Glutamatergic neuron (in vitro differentiated cells): ENCODE results near the gene TMEM132E. TPM values are rescaled to one million over a fixed set of nuclear protein-coding genes. Genes with fewer than 3 reads are reported as not detected.

Experiments
- DNase-seq: peaks from one replicate; pipeline ENCODE4 v3.0.0; 2022
- H3K27ac Mint-ChIP-seq: one replicate; pipeline ENCODE4 v1.8.0; 2020; ENCODE audit warnings: mild to moderate bottlenecking, mixed read lengths, inconsistent platforms; ENCODE audit not compliant: unreplicated experiment
- H3K27me3 Mint-ChIP-seq: one replicate; pipeline ENCODE4 v1.8.0; 2020; ENCODE audit warnings: mild to moderate bottlenecking, moderate library complexity, mixed read lengths, inconsistent platforms; ENCODE audit not compliant: unreplicated experiment
- H3K36me3 Mint-ChIP-seq: one replicate; pipeline ENCODE4 v1.8.0; 2020; ENCODE audit warnings: mild to moderate bottlenecking, mixed read lengths, inconsistent platforms; ENCODE audit not compliant: unreplicated experiment
- H3K4me1 Mint-ChIP-seq: one replicate; pipeline ENCODE4 v1.8.0; 2020; ENCODE audit warnings: mild to moderate bottlenecking, low read depth, mixed read lengths, inconsistent platforms; ENCODE audit not compliant: unreplicated experiment
- H3K4me3 Mint-ChIP-seq: one replicate; pipeline ENCODE4 v1.8.0; 2020; ENCODE audit warnings: mild to moderate bottlenecking, mixed read lengths, inconsistent platforms; ENCODE audit not compliant: unreplicated experiment
- H3K9me3 Mint-ChIP-seq: one replicate; pipeline ENCODE4 v1.8.0; 2020; ENCODE audit warnings: mild to moderate bottlenecking, moderate library complexity, mixed read lengths, inconsistent platforms; ENCODE audit not compliant: unreplicated experiment
- total RNA-seq: library from RNA; stranded (reverse); fragmentation: NEBNext Ultra II Directional; extraction: Animal tissue kit (Norgen Biotek cat#: 25700); gene quantifications from one replicate; pipeline ENCODE4 v1.2.1, GENCODE V29; 2021; ENCODE audit not compliant: unreplicated experiment
- TF ChIP-seq, protein P1 (sequence below): fragments of 200-600 bp; sonication (generic); IDR thresholded peaks from one replicate; pipeline ENCODE4 v1.5.0; 2021; ENCODE audit not compliant: partially characterized antibody, unreplicated experiment

The TMEM132E gene
- total RNA-seq, 1 donor from 2014 or later, result 93.6 TPM

DNA sequence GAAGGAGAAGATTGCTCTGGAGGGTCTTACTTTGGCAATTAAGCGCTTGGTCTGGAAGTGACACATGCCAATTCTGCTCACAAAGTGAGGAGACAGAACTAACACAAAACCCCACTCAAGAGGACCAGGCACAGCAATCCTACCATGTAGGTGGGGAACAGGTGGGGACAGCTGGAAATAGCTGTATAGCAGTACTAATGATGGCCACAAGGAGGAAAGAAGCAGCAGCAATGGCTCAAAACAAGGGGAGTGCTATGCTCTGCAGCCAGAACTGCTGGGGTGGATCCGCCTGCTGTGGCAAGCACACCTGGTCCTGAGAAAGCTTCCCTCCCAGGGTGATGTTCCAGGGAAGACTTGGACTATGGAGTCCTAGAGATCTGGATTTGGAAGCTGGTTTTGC is 17.0 kb upstream of the TMEM132E start:
- DNase-seq, result no peak
- Mint-ChIP-seq H3K9me3 (no peaks in the 10 kb centered on the region), H3K4me3 (no peak overlapping the region), H3K36me3 (no peaks in the 10 kb centered on the region), H3K27ac (no peak overlapping the region), H3K27me3 (no peaks in the 10 kb centered on the region), H3K4me1 (peaks cover 2% of the 10 kb centered on the region)
- TF ChIP-seq, protein P1, sequence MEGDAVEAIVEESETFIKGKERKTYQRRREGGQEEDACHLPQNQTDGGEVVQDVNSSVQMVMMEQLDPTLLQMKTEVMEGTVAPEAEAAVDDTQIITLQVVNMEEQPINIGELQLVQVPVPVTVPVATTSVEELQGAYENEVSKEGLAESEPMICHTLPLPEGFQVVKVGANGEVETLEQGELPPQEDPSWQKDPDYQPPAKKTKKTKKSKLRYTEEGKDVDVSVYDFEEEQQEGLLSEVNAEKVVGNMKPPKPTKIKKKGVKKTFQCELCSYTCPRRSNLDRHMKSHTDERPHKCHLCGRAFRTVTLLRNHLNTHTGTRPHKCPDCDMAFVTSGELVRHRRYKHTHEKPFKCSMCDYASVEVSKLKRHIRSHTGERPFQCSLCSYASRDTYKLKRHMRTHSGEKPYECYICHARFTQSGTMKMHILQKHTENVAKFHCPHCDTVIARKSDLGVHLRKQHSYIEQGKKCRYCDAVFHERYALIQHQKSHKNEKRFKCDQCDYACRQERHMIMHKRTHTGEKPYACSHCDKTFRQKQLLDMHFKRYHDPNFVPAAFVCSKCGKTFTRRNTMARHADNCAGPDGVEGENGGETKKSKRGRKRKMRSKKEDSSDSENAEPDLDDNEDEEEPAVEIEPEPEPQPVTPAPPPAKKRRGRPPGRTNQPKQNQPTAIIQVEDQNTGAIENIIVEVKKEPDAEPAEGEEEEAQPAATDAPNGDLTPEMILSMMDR, result peak; percentile 84

DNA sequence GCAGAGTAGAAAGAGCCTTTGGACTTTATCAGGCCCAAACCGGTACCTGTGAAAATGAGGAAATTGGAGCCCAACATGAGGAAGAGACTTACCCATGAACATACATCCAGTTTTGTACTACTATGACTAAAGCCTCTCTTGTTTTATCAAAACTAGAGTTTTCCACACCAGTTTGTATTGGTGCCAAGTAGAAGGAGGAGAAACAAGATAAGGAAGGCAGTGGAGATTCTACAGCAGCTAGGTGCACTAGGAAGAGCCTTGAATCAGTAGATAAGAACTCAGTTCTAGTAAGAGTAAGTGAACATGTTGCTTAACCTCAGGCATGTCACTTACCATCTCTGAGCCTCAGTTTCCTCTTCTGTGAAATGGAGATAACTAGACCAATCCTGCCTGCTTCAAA is 13.7 kb upstream of the TMEM132E start:
- H3K36me3 Mint-ChIP-seq, result no peaks in the 10 kb centered on the region
- no peak overlapping the region for H3K4me3 Mint-ChIP-seq
- H3K4me1 Mint-ChIP-seq, result peaks cover 14% of the 10 kb centered on the region
- H3K27ac Mint-ChIP-seq, result no peak overlapping the region
- H3K27me3 Mint-ChIP-seq, result peaks cover 3% of the 10 kb centered on the region
- DNase-seq, result no peak
- no peaks in the 10 kb centered on the region for H3K9me3 Mint-ChIP-seq
- TF ChIP-seq, protein P1, result no peak

DNA sequence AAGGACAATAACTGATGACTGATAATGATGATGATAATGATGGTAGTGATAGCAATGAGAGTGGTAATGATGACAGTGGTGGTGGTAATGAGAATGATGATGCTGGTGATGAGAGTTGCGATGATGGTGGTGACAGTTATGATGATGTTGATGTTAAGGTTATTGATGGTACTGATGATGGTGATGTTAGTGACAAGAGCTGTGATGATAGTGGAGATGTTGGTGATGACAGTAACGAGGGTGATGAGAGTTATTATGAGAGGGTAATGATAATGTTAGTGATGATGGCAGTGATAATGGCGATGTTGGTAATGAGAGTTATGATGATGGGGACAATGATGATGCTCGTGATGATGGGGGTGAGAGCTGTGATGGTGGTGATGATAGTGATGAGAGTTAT is 13.2 kb upstream of the TMEM132E start:
- Mint-ChIP-seq H3K27me3 (peaks cover 3% of the 10 kb centered on the region), H3K27ac (no peak overlapping the region), H3K4me3 (no peak overlapping the region), H3K36me3 (no peaks in the 10 kb centered on the region), H3K4me1 (peaks cover 17% of the 10 kb centered on the region), H3K9me3 (no peaks in the 10 kb centered on the region)
- TF ChIP-seq, protein P1, result no peak
- DNase-seq, result no peak

DNA sequence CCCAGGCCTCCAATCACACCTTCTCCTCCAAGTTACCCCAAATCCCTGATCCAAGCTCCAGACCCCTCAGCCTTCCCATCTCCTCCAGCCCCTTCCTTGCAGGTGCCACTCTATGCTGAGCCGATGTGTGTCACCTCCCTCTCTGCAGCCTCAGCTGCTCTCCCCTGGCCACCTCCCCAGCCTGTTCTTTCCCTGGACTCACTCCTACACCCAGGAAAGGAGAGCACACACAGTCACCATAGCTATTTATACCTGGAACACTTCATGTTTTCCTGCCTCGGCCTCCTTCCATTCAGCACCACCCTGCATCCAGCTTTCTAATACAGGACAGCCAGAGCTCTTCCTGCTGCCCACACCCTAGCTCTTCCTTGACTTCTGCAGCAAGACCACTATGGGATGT is 12.5 kb upstream of the TMEM132E start:
- H3K27ac Mint-ChIP-seq, result no peak overlapping the region
- TF ChIP-seq, protein P1, result no peak
- H3K4me1 Mint-ChIP-seq, result peaks cover 18% of the 10 kb centered on the region
- H3K27me3 Mint-ChIP-seq, result peaks cover 3% of the 10 kb centered on the region
- no peaks in the 10 kb centered on the region for H3K9me3 Mint-ChIP-seq
- DNase-seq, result no peak
- no peak overlapping the region for H3K4me3 Mint-ChIP-seq
- no peaks in the 10 kb centered on the region for H3K36me3 Mint-ChIP-seq

DNA sequence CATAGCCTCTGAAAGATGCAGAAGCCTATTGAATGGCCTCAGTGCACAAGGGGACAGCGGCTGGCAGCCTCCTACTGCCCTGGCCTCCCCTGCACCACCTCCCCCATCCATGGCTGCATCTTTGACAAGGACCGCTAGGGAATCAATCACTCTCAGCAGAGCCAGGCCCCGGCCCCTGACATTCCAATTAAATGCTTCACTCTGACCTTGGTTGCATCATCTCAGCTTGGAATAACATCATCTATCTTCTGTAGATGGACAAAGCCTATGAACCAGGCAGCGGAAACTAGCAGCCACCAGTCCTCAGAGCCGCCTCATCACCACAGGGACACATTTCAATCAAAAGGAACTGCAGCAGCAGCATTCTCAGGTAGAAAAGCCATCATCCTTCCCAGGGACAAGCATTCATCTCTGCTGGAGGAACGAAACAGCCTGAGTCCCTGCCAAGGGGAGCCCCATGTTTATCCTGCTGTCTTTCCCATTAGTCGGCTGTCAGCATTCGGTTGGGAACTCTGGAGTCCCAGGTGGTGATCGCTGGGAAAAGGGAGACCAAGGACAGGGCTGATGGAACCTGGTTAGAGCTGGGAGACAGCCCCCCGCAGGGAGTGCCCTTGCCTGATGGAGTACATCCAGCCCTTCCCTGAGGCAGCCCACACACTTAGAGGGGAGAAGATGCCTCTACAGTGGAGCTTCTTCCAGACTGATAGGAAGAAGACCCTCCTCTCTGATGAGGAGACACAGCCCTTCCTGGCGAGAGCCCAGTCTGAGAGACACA is 11.5 kb upstream of the TMEM132E start:
- Mint-ChIP-seq H3K4me1 (peaks cover 18% of the 10 kb centered on the region), H3K4me3 (no peak overlapping the region), H3K27ac (no peak overlapping the region), H3K27me3 (peaks cover 3% of the 10 kb centered on the region), H3K36me3 (no peaks in the 10 kb centered on the region), H3K9me3 (no peaks in the 10 kb centered on the region)
- TF ChIP-seq, protein P1, result no peak
- DNase-seq, result no peak
